Mucosa of rectum (tissue), 2 donors: ENCODE results near the gene PRKACA.
A peak's percentile ranks its signal among the peaks of the same experiment; 100 is the strongest.
"Not testable (repeated sequence)": the region's sequence is repeated elsewhere in the genome, so short reads cannot be mapped to it uniquely, and the experiment has no call there.

Experiments used
- H3K27ac ChIP-seq, 2 donors: one replicate each; pipeline ENCODE4 v1.7.0; 2013; ENCODE audit warnings: inconsistent platforms in 2 of 2, low read depth in 2 of 2, low read length in 2 of 2
- H3K27me3 ChIP-seq, 2 donors: one replicate each; pipeline ENCODE4 v1.7.0; 2013; ENCODE audit warnings: low read length in 2 of 2; ENCODE audit not compliant: control insufficient read depth in 2 of 2, insufficient read depth in 2 of 2
- H3K36me3 ChIP-seq, 2 donors: one replicate each; pipeline ENCODE4 v1.7.0; 2013; ENCODE audit warnings: low read length in 2 of 2; ENCODE audit not compliant: control insufficient read depth in 2 of 2, insufficient read depth in 2 of 2
- H3K4me1 ChIP-seq, 2 donors: one replicate each; pipeline ENCODE4 v1.7.0; 2013; ENCODE audit warnings: low read length in 2 of 2, mild to moderate bottlenecking in 1 of 2; ENCODE audit not compliant: control insufficient read depth in 2 of 2, insufficient read depth in 2 of 2
- H3K4me3 ChIP-seq, 2 donors: one replicate each; pipeline ENCODE4 v1.7.0; 2013; ENCODE audit warnings: low read length in 2 of 2
- H3K9ac ChIP-seq, 2 donors: one replicate each; pipeline ENCODE4 v1.7.0; 2013; ENCODE audit warnings: low read length in 2 of 2, low read depth in 1 of 2, mild to moderate bottlenecking in 1 of 2
- H3K9me3 ChIP-seq, 2 donors: one replicate each; pipeline ENCODE4 v1.7.0; 2013; ENCODE audit warnings: low read length in 2 of 2; ENCODE audit not compliant: control insufficient read depth in 2 of 2
- donor health status: healthy.
- donor health status: Normal muscosa, but diverticular disease.

Gene PRKACA

GRCh38 chr19:14147797-14148605 lies 30.4 kb upstream of the PRKACA start:
- Histone ChIP-seq H3K4me3 (peak overlapping the region in 1 of 2 donors; percentile 26), H3K9ac (peak overlapping the region in 1 of 2 donors; percentile 47), H3K9me3 (no peaks in the 10 kb centered on the region), H3K36me3 (peaks cover 5% of the 10 kb centered on the region in 2 donors), H3K27me3 (no peaks in the 10 kb centered on the region), H3K4me1 (peaks cover 18 to 19% of the 10 kb centered on the region in 2 donors), H3K27ac (peak overlapping the region in 1 of 2 donors; percentile 34)

- H3K9ac ChIP-seq: no peak overlapping the region
- no peaks in the 10 kb centered on the region for H3K9me3 ChIP-seq
- no peaks in the 10 kb centered on the region for H3K36me3 ChIP-seq
- no peaks in the 10 kb centered on the region for H3K27me3 ChIP-seq
- H3K4me1 ChIP-seq: peaks cover 18 to 19% of the 10 kb centered on the region in 2 donors
- H3K4me3 ChIP-seq: no peak overlapping the region
- no peak overlapping the region for H3K27ac ChIP-seq
These were observed 29.2 kb upstream of the PRKACA start for GRCh38 chr19:14146789-14147216.

GRCh38 chr19:14146169-14146568 lies 28.6 kb upstream of the PRKACA start:
- H3K9ac ChIP-seq, H3K9me3 ChIP-seq, H3K4me3 ChIP-seq, H3K27ac ChIP-seq, H3K36me3 ChIP-seq, H3K27me3 ChIP-seq: not testable (repeated sequence)
- peaks cover 18 to 19% of the 10 kb centered on the region in 2 donors for H3K4me1 ChIP-seq

GRCh38 chr19:14145381-14145780 lies 27.8 kb upstream of the PRKACA start:
- peaks cover 18 to 19% of the 10 kb centered on the region in 2 donors for H3K4me1 ChIP-seq
- no peak overlapping the region for H3K4me3 ChIP-seq
- no peaks in the 10 kb centered on the region for H3K27me3 ChIP-seq
- no peak overlapping the region for H3K9ac ChIP-seq
- no peak overlapping the region for H3K27ac ChIP-seq
- no peaks in the 10 kb centered on the region for H3K36me3 ChIP-seq
- no peaks in the 10 kb centered on the region for H3K9me3 ChIP-seq

GRCh38 chr19:14142262-14143190 lies 25.0 kb upstream of the PRKACA start:
- H3K36me3 ChIP-seq: no peaks in the 10 kb centered on the region
- no peaks in the 10 kb centered on the region for H3K9me3 ChIP-seq
- H3K9ac ChIP-seq: no peak overlapping the region
- H3K4me1 ChIP-seq: peaks cover 0 to 2% of the 10 kb centered on the region in 2 donors
- no peak overlapping the region for H3K27ac ChIP-seq
- no peak overlapping the region for H3K4me3 ChIP-seq
- no peaks in the 10 kb centered on the region for H3K27me3 ChIP-seq

GRCh38 chr19:14141041-14141440 lies 23.5 kb upstream of the PRKACA start:
- Histone ChIP-seq H3K9ac (no peak overlapping the region), H3K27ac (no peak overlapping the region), H3K4me1 (peaks cover 0 to 3% of the 10 kb centered on the region in 2 donors), H3K4me3 (no peak overlapping the region), H3K27me3 (no peaks in the 10 kb centered on the region), H3K36me3 (no peaks in the 10 kb centered on the region), H3K9me3 (no peaks in the 10 kb centered on the region)

GRCh38 chr19:14139944-14140343 lies 22.4 kb upstream of the PRKACA start:
- H3K4me1 ChIP-seq: peaks cover 0 to 10% of the 10 kb centered on the region in 2 donors
- H3K27ac ChIP-seq: no peak overlapping the region
- no peaks in the 10 kb centered on the region for H3K9me3 ChIP-seq

GRCh38 chr19:14138576-14139265 lies 21.2 kb upstream of the PRKACA start:
- no peaks in the 10 kb centered on the region for H3K36me3 ChIP-seq
- H3K27me3 ChIP-seq: no peaks in the 10 kb centered on the region
- no peak overlapping the region for H3K4me3 ChIP-seq
- H3K4me1 ChIP-seq: peaks cover 0 to 10% of the 10 kb centered on the region in 2 donors
- no peak overlapping the region for H3K9ac ChIP-seq
- H3K9me3 ChIP-seq: no peaks in the 10 kb centered on the region
- no peak overlapping the region for H3K27ac ChIP-seq

More at GRCh38 chr19:14139944-14140343, 22.4 kb upstream of the PRKACA start:
- Histone ChIP-seq H3K4me3 (no peak overlapping the region), H3K36me3 (no peaks in the 10 kb centered on the region), H3K9ac (no peak overlapping the region), H3K27me3 (no peaks in the 10 kb centered on the region)

- Histone ChIP-seq H3K9me3 (no peaks in the 10 kb centered on the region), H3K36me3 (no peaks in the 10 kb centered on the region), H3K27ac (peak within 1 kb of the TSS; percentile 94 to 97), H3K27me3 (no peaks in the 10 kb centered on the region), H3K4me1 (peaks cover 0 to 10% of the 10 kb centered on the region in 2 donors), H3K4me3 (peak within 1 kb of the TSS; percentile 81 to 84), H3K9ac (peak within 1 kb of the TSS; percentile 79 to 83)
These were observed 19.1 kb upstream of the PRKACA start, which contains the start of gene ASF1B for GRCh38 chr19:14136509-14137281. TSS of gene ASF1B (minus strand) at chr19:14136589. CDS start at chr19:14136456, 133 bp downstream.
